Subcutaneous abdominal adipose tissue (tissue), 5 donors: Measurements from ENCODE around the gene PPP3R1.
A peak's percentile ranks its signal among the peaks of the same experiment; 100 is the strongest.

ENCODE experiments used
- H3K27ac ChIP-seq: one replicate; pipeline ENCODE4 v1.7.0; 2013; ENCODE audit warnings: low read depth, mild to moderate bottlenecking, inconsistent platforms, low read length, moderate library complexity
- H3K27me3 ChIP-seq, 5 donors: one replicate each; pipeline ENCODE4 v1.7.0; 2013; ENCODE audit warnings: low read length in 5 of 5, inconsistent platforms in 1 of 5; ENCODE audit not compliant: control insufficient read depth in 5 of 5, insufficient read depth in 4 of 5
- H3K36me3 ChIP-seq, 5 donors: one replicate each; pipeline ENCODE4 v1.7.0; 2013; ENCODE audit warnings: low read length in 5 of 5; ENCODE audit not compliant: control insufficient read depth in 5 of 5, insufficient read depth in 5 of 5
- H3K4me1 ChIP-seq, 5 donors: one replicate each; pipeline ENCODE4 v1.7.0; 2013; ENCODE audit warnings: low read length in 5 of 5, mild to moderate bottlenecking in 3 of 5, moderate library complexity in 1 of 5; ENCODE audit not compliant: control insufficient read depth in 5 of 5, insufficient read depth in 5 of 5
- H3K4me3 ChIP-seq, 5 donors: one replicate each; pipeline ENCODE4 v1.7.0; 2013; ENCODE audit warnings: low read length in 5 of 5, low read depth in 1 of 5
- H3K9ac ChIP-seq, 5 donors: one replicate each; pipeline ENCODE4 v1.7.0; 2013; ENCODE audit warnings: low read length in 5 of 5, mild to moderate bottlenecking in 4 of 5, moderate library complexity in 3 of 5
- H3K9me3 ChIP-seq, 5 donors: one replicate each; pipeline ENCODE4 v1.7.0; 2013; ENCODE audit warnings: low read length in 5 of 5; ENCODE audit not compliant: control insufficient read depth in 5 of 5
- donor health status: healthy.
- donor health status: healthy.
- donor health status: healthy.
- donor health status: healthy.
- donor health status: healthy.

The PPP3R1 gene

DNA sequence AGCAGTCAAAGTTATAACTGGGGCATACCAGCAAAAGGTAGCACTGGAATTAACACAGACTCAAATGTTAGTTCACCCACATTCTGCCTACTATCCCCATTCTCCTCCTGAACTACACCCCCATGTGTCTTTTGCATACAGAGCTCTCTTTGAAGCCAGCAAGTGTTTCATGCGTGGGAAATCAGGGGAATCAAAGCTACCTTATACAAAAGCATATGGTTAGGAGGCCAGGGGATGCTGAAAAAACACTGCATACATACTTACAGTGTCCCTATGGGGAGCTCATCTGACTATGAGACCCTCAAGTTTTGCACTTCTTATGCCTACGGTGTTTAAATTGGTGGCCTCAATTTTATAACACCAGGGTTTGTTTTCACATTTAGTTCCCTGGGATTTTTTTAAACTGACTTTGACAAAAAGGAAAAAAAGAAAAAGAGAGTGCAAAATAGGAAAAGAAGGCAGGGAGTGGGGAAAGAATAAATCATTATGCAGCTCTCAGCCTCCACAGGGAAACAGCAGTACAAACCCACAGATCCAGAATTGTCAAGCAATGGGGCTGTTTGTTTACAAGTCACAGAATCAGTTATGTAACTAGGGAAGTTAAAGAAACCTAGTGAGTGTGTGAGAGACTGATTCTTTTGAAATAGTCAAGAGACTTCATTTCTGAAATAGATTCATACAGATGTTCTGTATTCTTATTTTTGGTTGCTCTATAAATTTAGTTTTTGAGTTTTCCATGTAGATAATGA lies 20.1 kb upstream of the PPP3R1 start:
- Histone ChIP-seq H3K9ac (peak overlapping the region in 1 of 5 donors; percentile 19), H3K27ac (peak overlapping the region; percentile 65), H3K27me3 (no peaks in the 10 kb centered on the region), H3K4me1 (peaks cover 5 to 14% (median 8%) of the 10 kb centered on the region in 5 donors), H3K4me3 (no peak overlapping the region), H3K9me3 (no peaks in the 10 kb centered on the region), H3K36me3 (no peaks in the 10 kb centered on the region)

DNA sequence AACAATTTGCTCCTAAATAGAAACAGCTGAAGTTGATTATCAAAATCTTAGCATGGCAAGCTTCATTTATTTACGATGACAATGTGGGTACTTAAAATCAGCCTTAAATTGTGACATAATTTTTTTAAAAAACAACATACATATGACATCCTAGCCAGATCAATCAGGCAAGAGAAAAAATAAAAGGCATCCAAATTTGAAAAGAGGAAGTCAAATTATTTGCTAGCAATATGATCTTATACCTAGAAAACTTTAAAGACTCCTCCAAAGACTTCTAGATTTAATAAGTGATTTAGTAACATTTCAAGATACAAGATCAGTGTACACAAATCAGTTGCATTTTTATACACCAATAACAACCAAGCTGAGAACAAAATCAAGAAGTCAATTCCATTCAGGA lies 14.3 kb upstream of the PPP3R1 start:
- H3K4me1 ChIP-seq: no peaks in the 10 kb centered on the region
- H3K9me3 ChIP-seq: no peaks in the 10 kb centered on the region
- H3K4me3 ChIP-seq: no peak overlapping the region
- H3K36me3 ChIP-seq: no peaks in the 10 kb centered on the region
- H3K27ac ChIP-seq: no peak overlapping the region
- H3K9ac ChIP-seq: no peak overlapping the region
- no peaks in the 10 kb centered on the region for H3K27me3 ChIP-seq

DNA sequence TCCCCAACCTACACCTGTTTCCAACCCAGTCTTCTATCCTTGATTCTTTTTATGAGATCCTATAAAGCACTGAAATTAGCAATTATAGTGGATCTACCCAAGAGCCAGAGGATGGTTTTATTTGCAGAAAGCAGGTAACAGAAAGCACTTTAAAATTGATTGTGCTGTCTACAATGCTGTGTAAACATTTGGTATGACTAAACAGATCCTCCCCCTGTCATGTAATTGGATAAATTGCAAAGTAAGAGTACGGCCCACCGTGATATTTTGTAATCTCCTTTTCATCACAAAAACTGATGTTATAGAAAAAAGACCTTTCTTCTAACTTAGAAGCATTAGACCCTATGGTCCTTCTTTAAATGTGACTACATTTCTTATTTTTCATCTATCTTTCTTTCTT lies 11.3 kb upstream of the PPP3R1 start:
- no peak overlapping the region for H3K4me3 ChIP-seq
- no peaks in the 10 kb centered on the region for H3K27me3 ChIP-seq
- no peaks in the 10 kb centered on the region for H3K9me3 ChIP-seq
- no peaks in the 10 kb centered on the region for H3K4me1 ChIP-seq
- H3K9ac ChIP-seq: no peak overlapping the region
- no peak overlapping the region for H3K27ac ChIP-seq
- no peaks in the 10 kb centered on the region for H3K36me3 ChIP-seq

DNA sequence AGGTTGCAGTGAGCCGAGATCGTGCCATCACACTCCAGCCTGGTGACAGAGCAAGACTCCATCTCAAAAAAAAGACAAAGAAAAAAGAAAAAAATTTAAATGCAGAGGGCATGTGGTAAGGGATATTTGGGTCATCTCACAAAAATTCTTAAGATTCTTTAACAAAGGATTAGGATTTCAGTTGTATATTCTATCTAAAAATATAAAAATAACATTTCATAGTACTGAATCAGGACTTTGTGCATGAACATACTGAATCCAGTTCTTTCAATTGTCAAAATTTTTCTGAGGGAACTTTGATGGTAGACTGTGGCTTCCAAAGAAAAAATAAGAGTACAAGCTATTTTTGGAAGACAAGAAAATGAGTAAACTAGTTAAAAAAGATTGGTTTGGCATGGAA lies 6.5 kb upstream of the PPP3R1 start:
- no peak overlapping the region for H3K4me3 ChIP-seq
- no peaks in the 10 kb centered on the region for H3K27me3 ChIP-seq
- no peak overlapping the region for H3K9ac ChIP-seq
- H3K27ac ChIP-seq: no peak overlapping the region
- no peaks in the 10 kb centered on the region for H3K36me3 ChIP-seq
- no peaks in the 10 kb centered on the region for H3K9me3 ChIP-seq
- peaks cover 0 to 13% (median 8%) of the 10 kb centered on the region in 5 donors for H3K4me1 ChIP-seq

DNA sequence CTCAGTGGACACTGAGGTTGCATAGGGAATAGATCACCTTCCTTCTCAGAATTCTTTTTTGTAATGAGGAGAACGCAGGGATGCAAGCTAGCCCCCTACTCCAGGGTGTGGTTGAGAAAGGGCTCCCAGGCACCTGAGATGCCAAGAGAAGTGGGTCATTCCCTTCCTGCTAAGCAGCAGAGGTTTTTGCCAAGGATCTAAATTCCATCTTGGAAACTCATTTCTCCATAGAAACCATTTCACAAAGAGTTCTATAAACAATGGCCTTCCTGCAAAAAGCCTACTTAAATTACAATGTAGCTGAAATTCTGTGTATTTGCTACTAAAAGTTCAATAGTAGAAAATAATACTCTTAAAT lies 3.7 kb upstream of the PPP3R1 start:
- H3K27ac ChIP-seq: no peak overlapping the region
- H3K36me3 ChIP-seq: no peaks in the 10 kb centered on the region
- H3K4me3 ChIP-seq: peak overlapping the region in 1 of 5 donors; percentile 3
- H3K9ac ChIP-seq: peak overlapping the region in 1 of 5 donors; percentile 24
- H3K27me3 ChIP-seq: no peaks in the 10 kb centered on the region
- no peaks in the 10 kb centered on the region for H3K9me3 ChIP-seq
- H3K4me1 ChIP-seq: peaks cover 0 to 21% (median 13%) of the 10 kb centered on the region in 5 donors

DNA sequence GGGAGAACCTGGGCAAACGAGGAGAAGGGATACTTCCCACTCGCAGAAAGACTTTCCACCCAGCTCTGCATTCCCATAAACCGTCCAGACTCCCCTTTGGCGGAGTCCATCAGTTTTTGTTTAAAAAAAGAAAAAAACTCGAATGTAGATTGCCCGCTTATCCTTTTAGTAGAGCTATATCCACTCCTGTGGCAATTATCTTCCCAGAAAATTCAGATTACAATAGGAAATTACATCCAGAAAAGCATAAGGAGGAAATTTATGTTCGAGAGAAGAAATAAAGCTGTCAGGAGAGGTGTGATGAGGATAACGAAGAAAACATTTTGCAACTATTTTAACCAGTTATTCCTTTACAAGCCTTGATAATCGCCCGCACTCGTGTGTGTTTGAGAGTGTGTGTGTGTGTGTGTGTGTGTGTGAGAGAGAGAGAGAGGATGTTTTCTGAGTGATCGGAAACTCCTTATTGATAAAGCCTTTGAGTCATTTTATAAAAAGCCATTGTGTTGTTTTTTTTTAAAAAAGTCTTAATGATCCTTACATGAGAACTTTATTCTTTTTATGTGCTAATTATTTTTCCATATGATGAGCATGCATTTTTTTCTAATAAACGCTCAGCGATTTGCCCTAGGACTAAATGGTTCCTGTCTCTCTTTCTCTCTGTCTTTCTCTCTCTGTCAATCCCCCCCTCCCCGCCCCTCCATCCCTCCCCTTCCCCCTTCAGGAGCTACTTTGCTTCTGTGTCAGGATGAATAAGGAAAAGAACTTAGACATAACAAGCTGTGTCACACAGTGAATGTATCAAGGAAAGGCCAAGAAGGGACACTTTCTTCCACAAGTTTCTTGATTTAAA lies 1.1 kb upstream of the PPP3R1 start:
- H3K9me3 ChIP-seq: no peaks in the 10 kb centered on the region
- H3K27me3 ChIP-seq: no peaks in the 10 kb centered on the region
- peak overlapping the region; percentile 97 for H3K27ac ChIP-seq
- peaks cover 0 to 46% (median 37%) of the 10 kb centered on the region in 5 donors for H3K4me1 ChIP-seq
- no peaks in the 10 kb centered on the region for H3K36me3 ChIP-seq
- peak overlapping the region; percentile 81 to 95 (median 85) for H3K9ac ChIP-seq
- peak overlapping the region; percentile 85 to 98 (median 95) for H3K4me3 ChIP-seq

DNA sequence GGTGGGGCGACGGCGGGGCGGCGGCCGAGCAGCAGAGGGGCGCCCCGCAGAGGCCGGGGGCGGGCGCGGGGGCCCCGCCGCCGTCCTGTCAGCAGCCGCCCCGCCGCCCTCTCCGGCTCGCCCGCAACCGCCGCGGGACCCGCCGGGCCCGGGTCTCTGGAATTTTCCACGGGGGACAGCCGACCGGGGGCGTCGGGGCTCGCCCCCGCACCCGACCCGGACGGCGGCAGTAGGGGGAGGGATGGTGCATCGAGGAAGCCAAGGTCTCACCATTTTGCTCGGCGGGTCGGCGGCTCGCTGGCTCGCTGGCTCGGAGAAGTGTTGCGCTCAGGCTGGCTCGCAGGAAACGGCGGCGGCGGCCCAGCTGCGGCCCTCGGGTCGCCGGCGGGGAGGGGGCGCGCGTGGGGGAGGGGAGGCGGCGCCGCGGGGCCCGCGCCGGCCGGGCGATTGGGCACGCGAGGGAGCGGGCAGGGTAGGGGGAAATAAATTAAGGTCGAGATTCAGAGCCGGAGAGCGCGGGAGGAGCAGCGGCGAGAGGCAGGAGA lies 405 bp downstream of the PPP3R1 start:
- Histone ChIP-seq H3K4me1 (peaks cover 5 to 61% (median 51%) of the 10 kb centered on the region in 5 donors), H3K27me3 (no peaks in the 10 kb centered on the region), H3K9me3 (no peaks in the 10 kb centered on the region), H3K9ac (peak overlapping the region in 4 of 5 donors; percentile 65 to 89 (median 78)), H3K4me3 (peak overlapping the region; percentile 85 to 98 (median 89)), H3K27ac (peak overlapping the region; percentile 94), H3K36me3 (peaks cover 0 to 3% (median 0%) of the 10 kb centered on the region in 5 donors)

DNA sequence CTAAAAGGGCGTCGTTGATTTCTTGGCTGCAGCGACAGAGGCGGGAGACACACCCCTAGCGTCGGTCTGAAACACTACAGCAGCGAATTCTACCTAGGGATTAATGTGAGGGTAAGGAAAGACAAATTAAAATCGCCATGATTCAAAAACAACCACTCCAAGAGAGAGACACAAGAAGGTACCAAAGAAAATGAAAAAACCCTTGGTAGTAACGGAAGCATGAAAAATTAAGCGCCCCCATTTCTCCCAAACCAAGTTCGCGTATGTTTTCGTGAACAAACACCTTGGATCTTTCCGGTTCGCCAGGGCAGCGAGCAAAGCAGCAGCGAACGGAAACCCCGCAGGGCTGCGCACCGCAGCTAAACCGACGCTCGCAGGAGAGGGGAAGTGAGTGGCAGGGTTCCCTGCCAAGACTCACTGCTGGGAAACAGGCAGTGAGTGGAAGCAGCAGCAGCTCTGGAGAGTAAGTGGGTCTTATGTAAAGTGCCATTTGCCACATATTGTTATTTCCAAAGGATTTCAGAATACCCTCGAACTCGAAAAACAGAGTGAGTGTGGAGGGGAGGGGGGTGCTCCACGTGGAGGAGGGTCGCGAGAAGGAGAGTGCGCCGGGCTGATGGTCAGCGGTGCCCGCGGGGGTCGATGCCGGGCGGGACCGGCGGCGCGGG lies 1.0 kb downstream of the PPP3R1 start:
- Histone ChIP-seq H3K27ac (peak overlapping the region; percentile 94), H3K4me1 (peaks cover 5 to 68% (median 57%) of the 10 kb centered on the region in 5 donors), H3K9ac (peak overlapping the region; percentile 51 to 93 (median 89))

DNA sequence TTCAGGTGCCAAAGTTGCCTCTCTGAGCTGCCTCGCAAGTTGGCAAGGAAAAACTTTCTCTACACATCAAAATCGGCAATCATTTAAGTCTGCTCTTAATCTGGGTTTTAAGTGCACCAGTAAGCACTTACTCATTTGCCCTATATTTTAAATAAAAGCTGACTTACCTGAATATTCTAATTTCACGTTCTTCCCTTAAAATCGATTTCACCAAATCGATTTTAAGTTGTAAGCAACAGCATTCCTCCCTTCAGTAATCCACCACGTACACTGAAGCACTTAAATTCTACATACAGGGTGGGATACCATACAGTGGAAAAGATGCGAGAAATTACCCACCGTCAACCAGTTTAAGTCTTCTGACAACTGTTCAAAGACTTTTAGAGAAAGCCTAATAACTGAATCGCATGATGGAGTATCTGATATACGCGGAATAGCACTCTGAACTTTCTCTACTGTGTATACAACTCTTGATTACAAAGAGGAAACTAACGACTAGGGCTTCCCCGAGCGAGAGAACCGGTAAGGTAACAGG lies 1.6 kb downstream of the PPP3R1 start:
- Histone ChIP-seq H3K9ac (peak overlapping the region; percentile 51 to 93 (median 89)), H3K27ac (peak overlapping the region; percentile 94), H3K4me3 (peak overlapping the region; percentile 85 to 98 (median 89)), H3K4me1 (peaks cover 5 to 68% (median 56%) of the 10 kb centered on the region in 5 donors), H3K36me3 (peaks cover 0 to 3% (median 0%) of the 10 kb centered on the region in 5 donors), H3K9me3 (no peaks in the 10 kb centered on the region), H3K27me3 (no peaks in the 10 kb centered on the region)

More for the DNA sequence above, 1.0 kb downstream of the PPP3R1 start:
- Histone ChIP-seq H3K27me3 (no peaks in the 10 kb centered on the region), H3K36me3 (peaks cover 0 to 3% (median 0%) of the 10 kb centered on the region in 5 donors), H3K4me3 (peak overlapping the region; percentile 85 to 98 (median 89)), H3K9me3 (no peaks in the 10 kb centered on the region)
